IPS-NIHi7 (cell line): ENCODE measurements around the gene CCDC187.
"Not testable (repeated sequence)": the region's sequence is repeated elsewhere in the genome, so short reads cannot be mapped to it uniquely, and the experiment has no call there.

Experiments used
- DNase-seq: peaks from one replicate; pipeline ENCODE4 v3.0.0; 2012; ENCODE audit warnings: mixed read lengths; ENCODE audit errors: extremely low spot score

The CCDC187 gene

DNA sequence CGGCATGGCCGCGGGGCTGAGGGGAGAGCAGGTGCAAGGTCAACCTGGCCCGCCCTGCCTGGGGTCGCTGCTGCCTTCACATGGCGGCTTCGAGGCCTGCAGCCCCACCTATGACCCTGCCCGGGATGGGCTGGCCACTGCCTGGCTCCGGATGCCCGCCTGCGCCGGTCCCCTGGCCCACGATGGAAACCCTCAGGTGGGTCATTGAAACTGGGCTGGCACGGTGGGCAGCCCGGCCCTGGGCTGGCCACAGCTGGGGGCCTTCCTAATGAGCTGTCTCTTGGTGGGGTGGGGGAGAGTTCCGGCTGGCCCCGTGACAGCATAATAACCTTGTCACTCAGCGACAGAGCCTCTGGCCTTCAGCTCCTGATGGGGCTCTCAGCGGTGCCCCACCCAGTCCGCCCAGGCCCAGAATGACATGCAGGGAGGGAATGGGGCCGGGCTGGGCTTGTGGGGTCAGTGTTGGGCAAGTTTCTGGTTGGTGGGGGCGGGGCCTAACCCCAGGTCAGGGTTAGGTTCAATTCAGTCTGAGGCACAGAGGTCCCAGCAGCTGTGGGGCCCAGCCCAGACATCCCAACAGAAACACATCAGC, at the start of gene CCDC187:
CCDC187 (minus strand) TSS at position 270 of the 592 bp plus-strand sequence; CDS start at position 6, 264 bp downstream.
- DNase-seq: no peak

GRCh38 chr9:136353088-136353487, 49.2 kb upstream of the CCDC187 start:
- DNase-seq: no peak

- no peak for DNase-seq
Observed at GRCh38 chr9:136352682-136353081, 48.8 kb upstream of the CCDC187 start.

- DNase-seq: not testable (repeated sequence)
Observed at GRCh38 chr9:136351868-136352267, 48.0 kb upstream of the CCDC187 start.

GRCh38 chr9:136351252-136351800, 47.4 kb upstream of the CCDC187 start:
- DNase-seq: no peak

DNA sequence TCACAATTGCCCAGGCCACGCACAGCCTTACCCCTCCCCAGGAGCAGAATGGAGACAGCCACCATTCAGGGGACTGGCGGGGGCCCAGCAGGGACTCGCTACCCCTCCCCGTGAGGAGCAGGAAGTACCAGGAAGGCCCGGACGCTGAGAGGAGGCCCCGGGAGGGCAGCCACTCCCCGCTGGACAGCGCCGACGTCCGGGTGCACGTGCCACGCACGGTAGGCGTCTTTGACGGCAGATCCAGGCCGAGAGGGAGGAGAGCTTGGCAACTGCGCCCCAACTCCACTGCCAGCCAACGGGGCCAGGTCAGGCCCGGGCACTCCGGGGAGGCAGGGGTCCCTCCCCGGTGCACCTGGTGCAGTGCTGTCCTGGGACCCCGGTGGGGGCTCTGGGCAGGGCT, 45.7 kb upstream of the CCDC187 start:
- DNase-seq: no peak

DNA sequence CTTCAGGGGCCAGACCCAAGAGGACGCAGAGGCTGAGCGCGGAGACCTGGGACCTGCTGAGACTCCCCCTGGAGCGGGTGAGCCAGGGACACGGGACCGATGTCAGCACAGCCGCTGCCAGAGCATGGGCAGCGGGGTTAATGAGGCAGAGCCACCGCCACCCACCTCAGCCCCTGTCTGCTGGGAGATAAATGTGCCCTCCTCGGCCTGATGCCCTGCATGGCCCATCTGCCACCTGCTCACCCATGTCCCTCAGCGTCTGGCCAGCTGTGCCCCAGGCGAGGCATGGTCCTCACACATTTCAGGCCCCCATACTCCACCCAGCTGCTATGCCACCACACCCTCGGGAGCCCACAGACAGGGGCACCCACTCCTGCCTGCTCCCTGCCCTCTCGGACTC, 44.8 kb upstream of the CCDC187 start:
- no peak for DNase-seq

- no peak for DNase-seq
Observed at GRCh38 chr9:136347472-136348256, 43.8 kb upstream of the CCDC187 start.

DNA sequence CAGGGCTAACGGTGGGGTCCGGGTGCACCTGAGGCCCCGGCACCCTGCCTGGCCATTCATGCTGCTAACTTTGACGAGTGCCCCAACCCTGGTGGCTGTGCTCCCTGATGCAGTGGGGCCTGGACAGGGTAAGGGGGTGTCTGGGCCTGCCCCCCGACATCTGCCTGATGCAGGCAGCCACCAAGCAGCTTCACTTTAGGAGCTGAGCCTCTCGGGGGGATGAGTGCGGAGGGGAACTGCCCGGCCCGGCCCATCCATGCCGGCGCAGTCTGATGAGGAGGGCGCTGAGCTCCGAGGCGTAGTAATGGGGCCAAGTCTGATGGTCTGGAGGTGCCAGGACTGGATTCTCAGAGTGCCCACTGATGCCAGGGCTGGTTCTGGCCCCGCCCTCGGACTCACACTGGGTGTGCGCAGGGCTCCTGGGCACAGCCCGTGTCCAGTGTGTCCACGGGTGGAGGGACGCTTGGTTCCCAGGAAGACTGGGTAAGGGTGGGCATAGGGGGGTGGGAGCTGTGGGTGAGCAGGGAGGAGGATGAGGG, 43.1 kb upstream of the CCDC187 start:
- no peak for DNase-seq

- DNase-seq: no peak
Observed at GRCh38 chr9:136346157-136346481, 42.2 kb upstream of the CCDC187 start.

DNA sequence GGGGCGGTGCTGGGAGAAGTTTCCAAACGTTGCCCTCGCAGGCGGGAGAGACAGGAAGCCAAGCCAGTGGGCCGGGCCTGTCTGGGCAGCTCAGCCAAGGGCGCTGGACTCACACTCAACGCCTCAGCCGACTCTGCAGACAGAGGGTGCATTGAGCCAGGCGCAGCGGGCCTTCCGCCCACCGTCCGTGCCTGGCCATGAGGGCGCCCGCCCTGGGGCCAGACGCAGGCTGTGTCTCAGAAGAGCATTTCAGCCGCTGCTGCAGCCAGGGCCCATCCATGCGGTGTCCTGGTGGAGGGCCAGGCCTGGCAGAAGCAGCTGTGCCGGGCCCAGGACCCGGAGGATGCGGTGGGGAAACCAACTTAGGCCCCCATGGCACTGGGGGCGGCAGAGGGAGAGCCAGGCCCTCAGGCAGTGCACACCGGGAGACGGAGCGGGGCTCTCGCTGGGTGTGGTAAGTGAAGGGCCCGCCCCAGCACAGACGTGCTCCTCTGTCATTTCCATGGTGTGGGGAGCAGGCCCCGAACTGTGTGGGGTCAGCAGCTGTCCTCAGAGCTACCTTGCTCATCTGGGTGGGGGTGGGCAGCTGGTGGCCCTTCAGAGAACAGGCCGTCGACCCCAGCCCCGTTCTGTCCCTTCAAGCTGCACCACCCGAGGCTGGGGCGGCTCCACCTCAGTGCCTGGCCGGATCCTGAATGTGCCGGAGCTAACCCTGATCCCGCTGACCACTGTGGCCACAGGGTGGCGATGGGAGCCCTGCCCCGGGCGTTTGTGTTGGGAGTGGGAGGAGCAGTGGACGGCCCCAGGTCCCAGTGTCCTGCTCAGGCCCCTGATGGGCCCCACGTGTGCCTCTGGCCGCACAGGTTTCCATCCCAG, 41.6 kb upstream of the CCDC187 start:
- DNase-seq: peak; percentile 75

DNA sequence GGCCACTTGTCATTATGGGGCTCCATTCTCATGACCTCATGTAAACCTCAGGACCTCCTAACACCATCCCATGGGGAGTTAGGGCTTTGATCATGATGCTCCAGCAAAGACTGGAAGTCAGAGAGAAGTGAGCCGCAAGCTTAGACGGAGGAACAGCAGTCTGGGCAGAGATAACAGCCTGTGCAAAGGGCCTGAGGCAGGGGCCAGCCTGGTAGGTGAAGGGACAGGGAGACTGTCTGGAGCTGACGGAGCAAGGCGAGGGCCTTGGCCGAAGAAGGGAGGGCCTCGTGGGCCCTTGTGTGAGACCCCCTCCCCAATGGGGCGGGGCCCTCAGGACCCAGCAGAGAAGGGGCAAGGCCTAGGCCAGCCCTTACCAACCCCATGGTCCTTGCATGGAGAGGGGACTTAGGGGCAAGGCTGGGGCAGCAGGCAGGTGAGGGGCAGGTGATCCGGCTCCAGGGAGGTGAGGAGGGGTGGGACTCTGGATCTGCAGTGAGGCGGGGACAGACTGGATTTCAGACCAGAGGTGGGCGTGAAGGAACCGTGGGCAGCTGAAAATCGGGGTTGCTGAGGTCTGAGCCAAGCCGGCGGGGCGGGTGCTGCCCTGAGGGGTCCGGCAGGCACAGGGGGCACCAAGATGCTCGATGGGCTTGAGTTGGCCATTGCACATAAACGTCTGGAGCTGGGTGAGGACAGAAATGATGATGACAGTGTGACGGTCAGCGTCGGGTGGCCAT, 40.8 kb upstream of the CCDC187 start:
- no peak for DNase-seq

DNA sequence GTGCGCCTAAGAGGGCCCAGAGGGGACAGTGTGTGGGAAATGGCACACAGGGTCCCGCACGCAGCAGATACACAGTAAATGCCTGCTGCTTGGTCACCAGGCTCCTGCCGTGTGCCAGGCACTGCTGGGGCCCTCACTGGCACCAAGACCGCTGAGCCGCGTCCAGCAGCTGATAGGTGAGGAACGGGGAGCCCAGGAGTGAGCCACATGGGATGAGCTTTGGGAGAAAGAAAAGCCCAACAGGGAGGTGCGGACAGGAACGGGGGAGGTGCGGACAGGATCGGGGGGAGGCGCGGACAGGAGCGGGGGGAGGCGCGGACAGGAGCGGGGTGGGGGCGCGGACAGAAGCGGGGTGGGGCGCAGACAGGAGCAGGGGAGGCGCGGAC, 40.0 kb upstream of the CCDC187 start:
- DNase-seq: no peak

DNA sequence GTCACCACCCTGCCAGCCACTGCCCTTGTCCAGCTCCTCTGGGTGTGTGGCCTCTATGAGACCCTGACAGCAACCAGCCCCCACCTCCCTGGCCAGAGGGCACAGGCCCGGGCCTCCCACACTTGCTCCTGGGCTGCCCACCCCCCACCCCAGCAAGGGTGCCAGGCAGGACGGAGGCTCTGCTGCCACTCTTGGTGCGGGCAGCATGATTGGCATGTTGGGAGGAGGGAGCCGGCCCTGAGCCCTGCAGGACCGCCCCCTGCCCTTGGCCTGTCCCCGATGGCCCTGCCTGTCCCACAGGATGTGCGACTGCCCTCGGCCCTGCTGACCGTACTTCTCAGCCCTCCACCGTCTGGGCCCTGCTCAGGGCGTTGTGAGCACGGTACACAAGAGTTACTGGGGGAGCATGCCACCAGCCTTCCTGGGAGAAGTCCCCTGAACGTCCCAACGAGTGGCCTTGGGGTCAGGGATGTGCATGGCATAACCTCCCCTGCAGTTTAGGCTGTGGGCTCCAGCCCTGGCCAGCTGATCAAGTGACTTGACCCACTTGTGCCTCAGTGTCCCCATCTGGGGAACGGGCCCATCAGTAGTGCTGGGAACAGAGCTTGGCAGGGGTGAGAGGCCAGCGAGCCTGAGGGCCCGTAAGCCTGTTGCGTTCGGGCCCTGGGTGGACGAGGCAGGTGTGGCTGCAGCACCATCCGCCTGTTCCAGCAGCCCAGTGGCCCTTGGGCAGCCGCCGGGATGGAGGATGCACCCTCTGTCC, 39.4 kb upstream of the CCDC187 start:
- no peak for DNase-seq

- peak; percentile 93 for DNase-seq
Observed at GRCh38 chr9:136342181-136343120, 38.6 kb upstream of the CCDC187 start.

GRCh38 chr9:136341769-136342168, 37.9 kb upstream of the CCDC187 start:
- no peak for DNase-seq

GRCh38 chr9:136341042-136341655, 37.3 kb upstream of the CCDC187 start:
- DNase-seq: no peak

GRCh38 chr9:136340356-136341041, 36.6 kb upstream of the CCDC187 start:
- no peak for DNase-seq

DNA sequence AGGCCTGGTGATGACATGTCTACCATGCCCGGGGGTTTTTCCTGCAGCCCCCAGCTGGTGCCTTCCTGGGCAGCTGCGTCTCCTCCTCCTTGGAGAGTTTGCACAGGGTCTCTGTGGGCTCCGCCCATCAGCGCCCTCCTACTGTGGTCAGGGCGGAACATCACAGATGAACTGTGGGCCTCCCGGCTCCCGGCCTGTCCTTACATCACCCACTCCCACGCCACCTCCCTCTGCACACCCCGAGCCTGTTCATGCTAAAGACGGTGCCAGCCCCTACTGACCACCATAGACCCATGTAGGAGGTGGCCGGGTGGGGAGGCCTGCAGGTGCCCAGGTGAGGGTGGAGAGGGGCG, 36.0 kb upstream of the CCDC187 start:
- DNase-seq: no peak
